H9 (cell line): Measurements from ENCODE around the gene RBM38. TPM values are rescaled to one million over a fixed set of nuclear protein-coding genes. Genes with fewer than 3 reads are reported as not detected.

ENCODE experiments used
- DNase-seq: peaks from one replicate; pipeline ENCODE4 v3.0.0-alpha.2; 2017
- H2AFZ ChIP-seq: one replicate; pipeline ENCODE4 v1.6.1; 2013; ENCODE audit warnings: mild to moderate bottlenecking, low read length, control low read depth, moderate library complexity
- H2AK5ac ChIP-seq: 2 replicates; pipeline ENCODE4 v1.6.1; 2013; ENCODE audit warnings: low read length, control low read depth, mixed read lengths; ENCODE audit not compliant: insufficient read length
- H2BK120ac ChIP-seq: one replicate; pipeline ENCODE4 v1.6.1; 2013; ENCODE audit warnings: low read depth, mild to moderate bottlenecking, low read length, control low read depth, inconsistent platforms; ENCODE audit not compliant: poor library complexity, severe bottlenecking
- H2BK12ac ChIP-seq: 2 replicates; pipeline ENCODE4 v1.6.1; 2013; ENCODE audit warnings: low read length, control low read depth, mixed read lengths, low read depth; ENCODE audit not compliant: insufficient read length
- H2BK15ac ChIP-seq: 2 replicates; pipeline ENCODE4 v1.6.1; 2013; ENCODE audit warnings: low read depth, low read length, control low read depth
- H2BK20ac ChIP-seq: one replicate; pipeline ENCODE4 v1.6.1; 2013; ENCODE audit warnings: low read depth, mild to moderate bottlenecking, low read length, control low read depth, inconsistent platforms; ENCODE audit not compliant: poor library complexity, severe bottlenecking
- H2BK5ac ChIP-seq: 2 replicates; pipeline ENCODE4 v1.6.1; 2013; ENCODE audit warnings: low read length, control low read depth, mixed read lengths; ENCODE audit not compliant: insufficient read length
- H3K14ac ChIP-seq: 2 replicates; pipeline ENCODE4 v1.6.1; 2013; ENCODE audit warnings: low read length, control low read depth; ENCODE audit not compliant: insufficient read depth
- H3K18ac ChIP-seq: 2 replicates; pipeline ENCODE4 v1.6.1; 2013; ENCODE audit warnings: low read depth, mild to moderate bottlenecking, mixed read lengths, low read length, control low read depth; ENCODE audit not compliant: insufficient read length
- H3K23ac ChIP-seq: 2 replicates; pipeline ENCODE4 v1.6.1; 2013; ENCODE audit warnings: low read length, control low read depth, mixed read lengths, low read depth; ENCODE audit not compliant: insufficient read length
- H3K23me2 ChIP-seq: 2 replicates; pipeline ENCODE4 v1.6.1; 2013; ENCODE audit warnings: low read depth, mild to moderate bottlenecking, mixed read lengths, low read length, control low read depth; ENCODE audit not compliant: insufficient read length, poor library complexity, severe bottlenecking
- H3K27ac ChIP-seq: 2 replicates; pipeline ENCODE4 v1.5.1; 2013; ENCODE audit warnings: low read length, control low read depth, mixed read lengths, low read depth; ENCODE audit not compliant: insufficient read length
- H3K27me3 ChIP-seq: 2 replicates; pipeline ENCODE4 v1.6.1; 2013; ENCODE audit warnings: low read length, control low read depth, inconsistent platforms; ENCODE audit not compliant: insufficient read depth
- H3K4ac ChIP-seq: 2 replicates; pipeline ENCODE4 v1.6.1; 2013; ENCODE audit warnings: low read depth, mild to moderate bottlenecking, control low read depth, inconsistent platforms, low read length, moderate library complexity
- H3K4me1 ChIP-seq: 2 replicates; pipeline ENCODE4 v1.6.1; 2013; ENCODE audit warnings: low read length, control low read depth, inconsistent platforms; ENCODE audit not compliant: insufficient read depth
- H3K4me2 ChIP-seq: 2 replicates; pipeline ENCODE4 v1.6.1; 2013; ENCODE audit warnings: low read length, control low read depth, mixed read lengths; ENCODE audit not compliant: insufficient read length, insufficient read depth
- H3K56ac ChIP-seq: 2 replicates; pipeline ENCODE4 v1.6.1; 2013; ENCODE audit warnings: low read depth, mild to moderate bottlenecking, mixed read lengths, low read length, control low read depth; ENCODE audit not compliant: insufficient read length
- H3K79me1 ChIP-seq: 2 replicates; pipeline ENCODE4 v1.6.1; 2013; ENCODE audit warnings: low read depth, mild to moderate bottlenecking, moderate library complexity, low read length, control low read depth, inconsistent platforms; ENCODE audit not compliant: insufficient read depth, poor library complexity, severe bottlenecking
- H3K79me2 ChIP-seq: 2 replicates; pipeline ENCODE4 v1.6.1; 2013; ENCODE audit warnings: low read length, control low read depth, inconsistent platforms; ENCODE audit not compliant: insufficient read depth
- H3K9ac ChIP-seq: 2 replicates; pipeline ENCODE4 v1.6.1; 2013; ENCODE audit warnings: low read length, control low read depth, mixed read lengths; ENCODE audit not compliant: insufficient read length; ENCODE audit errors: extremely low read depth
- H3K9me3 ChIP-seq: one replicate; pipeline ENCODE4 v1.6.1; 2013; ENCODE audit warnings: low read depth, low read length, inconsistent platforms; ENCODE audit not compliant: control insufficient read depth
- H3T11ph ChIP-seq: one replicate; pipeline ENCODE4 v1.6.1; 2013; ENCODE audit warnings: mild to moderate bottlenecking, low read length, control low read depth, inconsistent platforms
- H4K20me1 ChIP-seq: one replicate; pipeline ENCODE4 v1.6.1; 2013; ENCODE audit not compliant: control insufficient read depth, insufficient read length, insufficient read depth
- H4K5ac ChIP-seq: 2 replicates; pipeline ENCODE4 v1.6.1; 2013; ENCODE audit warnings: low read depth, mild to moderate bottlenecking, mixed read lengths, low read length, control low read depth; ENCODE audit not compliant: insufficient read length
- H4K8ac ChIP-seq: replicated peaks from 2 replicates; pipeline ENCODE4 v1.6.1; 2013; ENCODE audit warnings: low read length, control low read depth, mixed read lengths, low read depth; ENCODE audit not compliant: insufficient read length
- H4K91ac ChIP-seq: 2 replicates; pipeline ENCODE4 v1.6.1; 2013; ENCODE audit warnings: low read depth, mild to moderate bottlenecking, moderate library complexity, mixed read lengths, low read length, control low read depth; ENCODE audit not compliant: insufficient read length
- H3K27ac Mint-ChIP-seq, 3 experiments: 2 replicates in 2 of 3; 3 replicates in 1 of 3; pipeline ENCODE4 v1.8.0; 2020 to 2021; ENCODE audit warnings: mixed read lengths in 3 of 3, mild to moderate bottlenecking in 1 of 3, moderate library complexity in 1 of 3
- H3K27me3 Mint-ChIP-seq: 2 replicates; pipeline ENCODE4 v1.8.0; 2021; ENCODE audit warnings: low read depth, mild to moderate bottlenecking, moderate library complexity, mixed read lengths
- H3K36me3 Mint-ChIP-seq, 3 experiments: 2 replicates in 2 of 3; 3 replicates in 1 of 3; pipeline ENCODE4 v1.8.0; 2020 to 2021; ENCODE audit warnings: low read depth in 3 of 3, mixed read lengths in 3 of 3; ENCODE audit not compliant: insufficient read depth in 1 of 3
- H3K4me1 Mint-ChIP-seq, 2 experiments: 2 replicates each; pipeline ENCODE4 v1.8.0; 2020; ENCODE audit warnings: mixed read lengths in 2 of 2
- H3K4me3 Mint-ChIP-seq, 2 experiments: 2 replicates in 1 of 2; 3 replicates in 1 of 2; pipeline ENCODE4 v1.8.0; 2020 to 2021; ENCODE audit warnings: mild to moderate bottlenecking in 2 of 2, mixed read lengths in 2 of 2, moderate library complexity in 1 of 2
- H3K9me3 Mint-ChIP-seq, 2 experiments: 2 replicates in 1 of 2; 3 replicates in 1 of 2; pipeline ENCODE4 v1.8.0; 2020; ENCODE audit warnings: mild to moderate bottlenecking in 2 of 2, mixed read lengths in 2 of 2, moderate library complexity in 1 of 2
- WGBS: extraction: QIAGEN DNeasy Blood & Tissue Kit; methylation state at CpG from one replicate; pipeline ENCODE4 v1.1.7; 2013; ENCODE audit warnings: missing lambda C conversion rate, low lambda C conversion rate, mixed read lengths; ENCODE audit not compliant: insufficient read length; ENCODE audit errors: extremely low coverage; 5-methylcytosine and 5-hydroxymethylcytosine counted together
- total RNA-seq: library from RNA; stranded (reverse); gene quantifications from 2 replicates; pipeline ENCODE4 v1.2.1, GENCODE V29; 2021
- TF ChIP-seq, protein P1 (sequence below): fragments of 200-600 bp; sonication (generic); conservative IDR thresholded peaks from 3 replicates; pipeline ENCODE4 v1.8.0; 2021; ENCODE audit warnings: antibody characterized with exemption, mild to moderate bottlenecking

RBM38 gene
- total RNA-seq, 1 experiment from 2014 or later, result 66.8 TPM

DNA sequence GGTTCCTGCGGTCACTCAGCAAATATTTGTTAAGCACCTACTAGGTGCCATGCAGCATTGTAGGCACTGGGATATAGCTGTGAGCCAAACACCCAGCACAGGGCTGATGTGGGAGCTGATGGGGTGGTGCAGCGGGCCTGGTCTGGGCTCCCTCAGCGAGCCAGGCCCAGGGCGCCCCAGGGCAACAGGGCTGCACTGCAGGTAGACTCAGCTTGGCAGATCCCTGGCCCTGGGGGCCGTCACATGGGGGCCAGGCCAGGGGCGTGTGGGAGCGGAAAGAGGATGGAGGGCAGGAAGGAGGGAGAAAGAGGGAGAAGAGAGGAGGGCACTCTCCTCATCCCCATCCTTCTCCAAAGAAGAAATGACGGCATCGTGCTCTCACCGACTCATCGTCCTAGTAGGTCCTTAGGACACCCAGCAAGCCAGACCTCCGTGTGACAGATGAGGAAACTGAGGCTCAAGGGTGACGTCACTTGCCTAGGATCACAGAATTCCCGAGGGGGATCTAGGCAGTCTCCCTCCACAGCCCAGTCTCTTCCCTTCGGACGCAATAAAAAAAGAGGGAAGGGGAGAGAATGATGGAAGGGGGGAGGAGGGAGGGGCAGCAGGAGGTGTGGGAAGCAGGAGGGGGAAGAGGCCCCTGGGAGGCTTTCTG, 53.3 kb downstream of the RBM38 start:
- Histone ChIP-seq H3K23me2 (no peaks in the 10 kb centered on the region), H3K56ac (no peak overlapping the region), H3K4me2 (no peak overlapping the region), H2AK5ac (no peak overlapping the region), H4K8ac (no peak overlapping the region), H3K18ac (no peak overlapping the region), H2AFZ (no peak overlapping the region), H4K91ac (no peak overlapping the region), H2BK20ac (no peak overlapping the region), H3T11ph (no peak overlapping the region), H2BK12ac (no peak overlapping the region), H4K20me1 (no peaks in the 10 kb centered on the region), H3K27ac (no peak overlapping the region), H3K14ac (no peak overlapping the region), H4K5ac (no peak overlapping the region), H2BK120ac (no peak overlapping the region), H3K27me3 (peaks cover 3% of the 10 kb centered on the region; the same call in 1 of the 2 replicates), H2BK5ac (no peak overlapping the region), H2BK15ac (no peak overlapping the region), H3K23ac (no peak overlapping the region), H3K9ac (no peak overlapping the region), H3K4ac (no peak overlapping the region), H3K9me3 (no peaks in the 10 kb centered on the region), H3K79me2 (no peaks in the 10 kb centered on the region), H3K79me1 (no peaks in the 10 kb centered on the region), H3K4me1 (no peaks in the 10 kb centered on the region)
- DNase-seq, result no peak
- peaks cover 2 to 22% of the 10 kb centered on the region in 2 experiments; a peak in 3 of 4 replicates for H3K4me1 Mint-ChIP-seq
- peaks cover 11% of the 10 kb centered on the region for H3K27me3 Mint-ChIP-seq
- no peak overlapping the region for H3K4me3 Mint-ChIP-seq
- WGBS, result no CpG with 5 or more reads among the region's 16 CpGs
- peaks cover 0 to 6% of the 10 kb centered on the region in 2 experiments; a peak in 4 of 5 replicates for H3K9me3 Mint-ChIP-seq
- no peaks in the 10 kb centered on the region for H3K36me3 Mint-ChIP-seq
- TF ChIP-seq, protein P1, sequence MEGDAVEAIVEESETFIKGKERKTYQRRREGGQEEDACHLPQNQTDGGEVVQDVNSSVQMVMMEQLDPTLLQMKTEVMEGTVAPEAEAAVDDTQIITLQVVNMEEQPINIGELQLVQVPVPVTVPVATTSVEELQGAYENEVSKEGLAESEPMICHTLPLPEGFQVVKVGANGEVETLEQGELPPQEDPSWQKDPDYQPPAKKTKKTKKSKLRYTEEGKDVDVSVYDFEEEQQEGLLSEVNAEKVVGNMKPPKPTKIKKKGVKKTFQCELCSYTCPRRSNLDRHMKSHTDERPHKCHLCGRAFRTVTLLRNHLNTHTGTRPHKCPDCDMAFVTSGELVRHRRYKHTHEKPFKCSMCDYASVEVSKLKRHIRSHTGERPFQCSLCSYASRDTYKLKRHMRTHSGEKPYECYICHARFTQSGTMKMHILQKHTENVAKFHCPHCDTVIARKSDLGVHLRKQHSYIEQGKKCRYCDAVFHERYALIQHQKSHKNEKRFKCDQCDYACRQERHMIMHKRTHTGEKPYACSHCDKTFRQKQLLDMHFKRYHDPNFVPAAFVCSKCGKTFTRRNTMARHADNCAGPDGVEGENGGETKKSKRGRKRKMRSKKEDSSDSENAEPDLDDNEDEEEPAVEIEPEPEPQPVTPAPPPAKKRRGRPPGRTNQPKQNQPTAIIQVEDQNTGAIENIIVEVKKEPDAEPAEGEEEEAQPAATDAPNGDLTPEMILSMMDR, result no peak
- no peak overlapping the region for H3K27ac Mint-ChIP-seq
